Astrocyte (in vitro differentiated cells and primary cell): ENCODE measurements around the gene SLC29A1. TPM values are rescaled to one million over a fixed set of nuclear protein-coding genes. Genes with fewer than 3 reads are reported as not detected.

Experiments
- DNase-seq: peaks from one replicate; pipeline ENCODE4 v3.0.0-alpha.2; 2010; ENCODE audit warnings: low read depth
- FAIRE-seq: peaks from 2 replicates; lab custom pipeline; 2011; peaks lifted over from hg19 to GRCh38; lab: Jason Lieb, UNC
- H2AFZ ChIP-seq: 2 replicates; pipeline ENCODE4 v1.6.0; 2012; ENCODE audit warnings: low read depth, low read length, inconsistent platforms
- H3K27ac ChIP-seq: 2 replicates; pipeline ENCODE4 v1.5.1; 2011; ENCODE audit warnings: low read depth, low read length, inconsistent platforms
- H3K27me3 ChIP-seq: 2 replicates; pipeline ENCODE4 v1.6.0; 2011; ENCODE audit warnings: low read length, inconsistent platforms; ENCODE audit not compliant: insufficient read depth
- H3K36me3 ChIP-seq: 2 replicates; pipeline ENCODE4 v1.5.1; 2011; ENCODE audit warnings: low read length, inconsistent platforms; ENCODE audit not compliant: insufficient read depth
- H3K4me1 ChIP-seq: 2 replicates; pipeline ENCODE4 v1.5.1; 2011; ENCODE audit warnings: low read length, inconsistent platforms; ENCODE audit not compliant: insufficient read depth
- H3K4me2 ChIP-seq: 2 replicates; pipeline ENCODE4 v1.6.0; 2012; ENCODE audit warnings: low read length, inconsistent platforms
- H3K4me3 ChIP-seq: 2 replicates; pipeline ENCODE4 v1.5.1; 2011; ENCODE audit warnings: low read depth, mild to moderate bottlenecking, low read length, inconsistent platforms; ENCODE audit not compliant: insufficient read depth
- H3K79me2 ChIP-seq: 2 replicates; pipeline ENCODE4 v1.6.0; 2012; ENCODE audit warnings: mild to moderate bottlenecking, low read length, inconsistent platforms; ENCODE audit not compliant: insufficient read depth
- H3K9ac ChIP-seq: 2 replicates; pipeline ENCODE4 v1.6.0; 2012; ENCODE audit warnings: mild to moderate bottlenecking, low read length, inconsistent platforms
- H3K9me3 ChIP-seq: 2 replicates; pipeline ENCODE4 v1.5.1; 2012; ENCODE audit warnings: low read depth, mild to moderate bottlenecking, low read length, inconsistent platforms; ENCODE audit not compliant: insufficient read depth
- H4K20me1 ChIP-seq: 2 replicates; pipeline ENCODE4 v1.6.0; 2012; ENCODE audit warnings: low read length, inconsistent platforms; ENCODE audit not compliant: insufficient read depth
- H3K27ac Mint-ChIP-seq: one replicate; pipeline ENCODE4 v1.8.0; 2021; ENCODE audit warnings: mild to moderate bottlenecking, mixed read lengths; ENCODE audit not compliant: unreplicated experiment
- H3K27me3 Mint-ChIP-seq: one replicate; pipeline ENCODE4 v1.8.0; 2021; ENCODE audit warnings: low read depth, mixed read lengths; ENCODE audit not compliant: unreplicated experiment
- H3K36me3 Mint-ChIP-seq: one replicate; pipeline ENCODE4 v1.8.0; 2021; ENCODE audit warnings: low read depth, mixed read lengths; ENCODE audit not compliant: unreplicated experiment
- H3K4me1 Mint-ChIP-seq: one replicate; pipeline ENCODE4 v1.8.0; 2021; ENCODE audit warnings: low read depth, mixed read lengths; ENCODE audit not compliant: unreplicated experiment
- H3K4me3 Mint-ChIP-seq: one replicate; pipeline ENCODE4 v1.8.0; 2021; ENCODE audit warnings: mild to moderate bottlenecking, moderate library complexity, mixed read lengths; ENCODE audit not compliant: unreplicated experiment
- H3K9me3 Mint-ChIP-seq: one replicate; pipeline ENCODE4 v1.8.0; 2021; ENCODE audit warnings: mild to moderate bottlenecking, mixed read lengths; ENCODE audit not compliant: unreplicated experiment
- CTCF ChIP-seq: IDR thresholded peaks from 2 replicates; pipeline ENCODE4 v1.5.1; 2011; ENCODE audit warnings: low read depth, mild to moderate bottlenecking, inconsistent platforms, low read length, moderate library complexity; ENCODE audit not compliant: insufficient read depth
- EZH2 ChIP-seq: IDR thresholded peaks from 2 replicates; pipeline ENCODE4 v1.6.1; 2012; ENCODE audit warnings: mild to moderate bottlenecking, low read length, inconsistent platforms; ENCODE audit not compliant: insufficient read depth
- total RNA-seq: library from RNA; stranded (reverse); gene quantifications from 2 replicates; pipeline ENCODE4 v1.2.1, GENCODE V29; 2021

Gene SLC29A1
- total RNA-seq, 1 donor from 2014 or later: 15.3 TPM

- H3K27ac Mint-ChIP-seq: no peak overlapping the region
- FAIRE-seq: no peak
- no peak for DNase-seq
Observed at GRCh38 chr6:44258325-44258863, 35.0 kb downstream of the SLC29A1 start.

DNA sequence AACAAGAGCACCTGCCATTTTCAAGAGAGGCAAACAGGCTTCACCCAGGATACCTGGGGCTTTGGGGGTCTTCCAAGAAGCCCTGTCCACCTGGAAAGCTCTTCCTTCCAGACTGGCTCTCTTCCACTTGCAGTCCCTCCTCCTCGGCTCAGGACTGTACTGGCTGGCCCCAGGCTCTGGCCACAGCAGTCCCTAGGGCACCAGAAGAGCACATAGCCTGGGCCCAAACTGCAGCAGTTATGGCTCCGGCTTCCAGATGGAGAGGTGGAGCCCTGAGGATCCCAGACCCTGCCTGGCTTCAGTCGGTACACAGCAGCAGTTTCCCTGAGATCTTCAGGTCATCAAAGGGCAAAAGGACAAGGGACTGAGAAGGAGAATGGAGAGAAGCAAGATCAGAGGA lies 35.5 kb downstream of the SLC29A1 start:
- peaks cover 49% of the 10 kb centered on the region for H4K20me1 ChIP-seq
- TF ChIP-seq EZH2 (no peak), CTCF (no peak)

More at GRCh38 chr6:44258325-44258863, 35.0 kb downstream of the SLC29A1 start:
- Histone ChIP-seq H3K27me3 (no peaks in the 10 kb centered on the region), H3K4me2 (peak overlapping the region; percentile 100), H4K20me1 (peaks cover 49% of the 10 kb centered on the region), H3K36me3 (peaks cover 18% of the 10 kb centered on the region), H3K27ac (no peak overlapping the region), H3K4me1 (peaks cover 21% of the 10 kb centered on the region), H3K4me3 (no peak overlapping the region), H3K9me3 (no peaks in the 10 kb centered on the region), H2AFZ (no peak overlapping the region), H3K9ac (no peak overlapping the region), H3K79me2 (peaks cover 37% of the 10 kb centered on the region)
- Mint-ChIP-seq H3K36me3 (peaks cover 6% of the 10 kb centered on the region), H3K9me3 (no peaks in the 10 kb centered on the region), H3K4me1 (peaks cover 38% of the 10 kb centered on the region), H3K27me3 (no peaks in the 10 kb centered on the region), H3K4me3 (peak overlapping the region; percentile 71)
- no peak for TF ChIP-seq EZH2
- no peak for TF ChIP-seq CTCF

GRCh38 chr6:44260011-44260410 lies 36.6 kb downstream of the SLC29A1 start:
- Histone ChIP-seq H3K4me2 (no peak overlapping the region), H4K20me1 (peaks cover 46% of the 10 kb centered on the region), H3K9me3 (no peaks in the 10 kb centered on the region), H3K27me3 (no peaks in the 10 kb centered on the region), H3K4me3 (no peak overlapping the region), H2AFZ (no peak overlapping the region), H3K27ac (no peak overlapping the region), H3K9ac (no peak overlapping the region), H3K36me3 (peaks cover 3% of the 10 kb centered on the region), H3K79me2 (peaks cover 37% of the 10 kb centered on the region), H3K4me1 (peaks cover 36% of the 10 kb centered on the region)
- H3K4me1 Mint-ChIP-seq: peaks cover 40% of the 10 kb centered on the region
- H3K4me3 Mint-ChIP-seq: no peak overlapping the region
- FAIRE-seq (no peak), DNase-seq (no peak)
- no peaks in the 10 kb centered on the region for H3K27me3 Mint-ChIP-seq
- TF ChIP-seq EZH2 (no peak), CTCF (no peak)
- H3K27ac Mint-ChIP-seq: no peak overlapping the region
- H3K9me3 Mint-ChIP-seq: no peaks in the 10 kb centered on the region
- H3K36me3 Mint-ChIP-seq: peaks cover 4% of the 10 kb centered on the region

More for the DNA sequence above, 35.5 kb downstream of the SLC29A1 start:
- FAIRE-seq (no peak), DNase-seq (no peak)
- H3K27me3 ChIP-seq: no peaks in the 10 kb centered on the region
- Mint-ChIP-seq H3K9me3 (no peaks in the 10 kb centered on the region), H3K4me3 (peak overlapping the region; percentile 71), H3K27me3 (no peaks in the 10 kb centered on the region), H3K27ac (no peak overlapping the region), H3K36me3 (peaks cover 4% of the 10 kb centered on the region), H3K4me1 (peaks cover 39% of the 10 kb centered on the region)
- H3K27ac ChIP-seq: no peak overlapping the region
- no peaks in the 10 kb centered on the region for H3K9me3 ChIP-seq
- H3K4me3 ChIP-seq: no peak overlapping the region
- H3K79me2 ChIP-seq: peaks cover 37% of the 10 kb centered on the region
- no peak overlapping the region for H3K9ac ChIP-seq
- H2AFZ ChIP-seq: no peak overlapping the region
- no peak overlapping the region for H3K4me2 ChIP-seq
- H3K36me3 ChIP-seq: peaks cover 12% of the 10 kb centered on the region
- H3K4me1 ChIP-seq: peaks cover 27% of the 10 kb centered on the region
